Caco-2 (cell line): ENCODE measurements around the gene CFAP161. TPM values are rescaled to one million over a fixed set of nuclear protein-coding genes. Genes with fewer than 3 reads are reported as not detected.

Source experiments
- BruUV-seq: library from RNA; stranded (reverse); fragments of 400-500 nt; replicated peaks from 2 replicates; lab custom pipeline; 2021; lab: Mats Ljungman, UMichigan
- CTCF ChIA-PET: fragments of 300-600 bp; sonication (Branson Sonifier 250); formaldehyde crosslinking; loops from one replicate; lab custom pipeline; 2022; ENCODE audit warnings: antibody characterized with exemption; lab: Charles Lee
- POLR2A ChIA-PET: fragments of 300-600 bp; sonication (Branson Sonifier 250); formaldehyde crosslinking; loops from one replicate; lab custom pipeline; 2022; ENCODE audit warnings: antibody characterized with exemption; lab: Charles Lee
- DNase-seq, 2 experiments: peaks; one replicate each; pipeline versions ENCODE4 v3.0.0 to v3.0.0-alpha.2; 2020 to 2022
- H3K27me3 ChIP-seq: replicated peaks from 2 replicates; pipeline ENCODE4 v1.6.0; 2011; ENCODE audit warnings: low read length; ENCODE audit not compliant: control insufficient read depth, insufficient read depth
- H3K36me3 ChIP-seq: 2 replicates; pipeline ENCODE4 v1.5.1; 2011; ENCODE audit warnings: low read length; ENCODE audit not compliant: control insufficient read depth, insufficient read depth
- H3K4me1 ChIP-seq: fragments of 250-450 bp; sonication (Bioruptor Pico); 2 replicates; pipeline ENCODE4 v1.5.1; 2020; ENCODE audit warnings: mild to moderate bottlenecking
- H3K4me3 ChIP-seq: 2 replicates; pipeline ENCODE4 v1.5.1; 2011; ENCODE audit warnings: low read depth, mild to moderate bottlenecking, control low read depth, low read length
- H3K9me3 ChIP-seq: fragments of 250-450 bp; sonication (Bioruptor Pico); 2 replicates; pipeline ENCODE4 v1.5.1; 2020; ENCODE audit warnings: mild to moderate bottlenecking, moderate library complexity
- H3K27ac Mint-ChIP-seq: one replicate; pipeline ENCODE4 v1.8.0; 2022; ENCODE audit warnings: mixed read lengths; ENCODE audit not compliant: unreplicated experiment
- H3K27me3 Mint-ChIP-seq: one replicate; pipeline ENCODE4 v1.8.0; 2022; ENCODE audit warnings: mixed read lengths; ENCODE audit not compliant: insufficient read depth, unreplicated experiment
- H3K36me3 Mint-ChIP-seq: one replicate; pipeline ENCODE4 v1.8.0; 2022; ENCODE audit warnings: mild to moderate bottlenecking, mixed read lengths; ENCODE audit not compliant: insufficient read depth, unreplicated experiment
- H3K4me1 Mint-ChIP-seq: one replicate; pipeline ENCODE4 v1.8.0; 2022; ENCODE audit warnings: low read depth, mixed read lengths; ENCODE audit not compliant: unreplicated experiment
- H3K4me3 Mint-ChIP-seq: one replicate; pipeline ENCODE4 v1.8.0; 2022; ENCODE audit warnings: mild to moderate bottlenecking, moderate library complexity, mixed read lengths; ENCODE audit not compliant: unreplicated experiment
- H3K9me3 Mint-ChIP-seq: one replicate; pipeline ENCODE4 v1.8.0; 2022; ENCODE audit warnings: mixed read lengths; ENCODE audit not compliant: unreplicated experiment
- CTCF ChIP-seq, 2 experiments: fragments of 200-600 bp in 1 of 2; IDR thresholded peaks; 1 replicate in 1 of 2; 2 replicates in 1 of 2; pipeline versions ENCODE4 v1.5.1 to v1.8.0; 2011 to 2022; ENCODE audit warnings: antibody characterized with exemption in 1 of 2, control low read depth in 1 of 2, inconsistent platforms in 1 of 2, low read depth in 1 of 2, low read length in 1 of 2, mild to moderate bottlenecking in 1 of 2, moderate library complexity in 1 of 2; ENCODE audit not compliant: insufficient read depth in 1 of 2, severe bottlenecking in 1 of 2, unreplicated experiment in 1 of 2
- intact Hi-C: fragments of 100-400 bp; cut with micrococcal nuclease; formaldehyde crosslinking; loops from one replicate; pipeline ENCODE4 v1.10.0; 2022; ENCODE audit not compliant: unreplicated experiment
- total RNA-seq: library from RNA; stranded (reverse); gene quantifications from 2 replicates; pipeline ENCODE4 v1.2.3, GENCODE V29; 2022

The CFAP161 gene
- total RNA-seq, 1 experiment from 2014 or later = not detected

DNA sequence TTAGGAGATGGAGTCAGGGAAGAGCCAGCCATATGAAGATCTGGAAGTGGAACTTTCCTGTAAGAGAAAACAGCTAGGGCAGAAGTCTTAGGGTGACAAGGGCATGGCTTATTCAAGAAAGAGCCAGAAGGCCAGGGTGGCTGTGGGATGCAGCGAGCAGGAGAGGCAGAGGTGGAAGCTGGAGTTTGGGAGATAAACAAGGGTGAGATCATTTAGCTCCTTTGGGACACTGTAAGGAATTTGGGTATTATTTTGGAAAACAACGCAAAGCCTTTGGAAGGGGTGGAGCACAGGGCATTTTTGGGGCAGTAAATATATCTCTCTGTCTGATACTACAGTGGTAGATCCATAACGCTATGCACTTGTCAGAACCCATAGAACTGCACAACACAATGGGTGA lies 57.6 kb downstream of the CFAP161 start:
- intact Hi-C loops = no loop called here

DNA sequence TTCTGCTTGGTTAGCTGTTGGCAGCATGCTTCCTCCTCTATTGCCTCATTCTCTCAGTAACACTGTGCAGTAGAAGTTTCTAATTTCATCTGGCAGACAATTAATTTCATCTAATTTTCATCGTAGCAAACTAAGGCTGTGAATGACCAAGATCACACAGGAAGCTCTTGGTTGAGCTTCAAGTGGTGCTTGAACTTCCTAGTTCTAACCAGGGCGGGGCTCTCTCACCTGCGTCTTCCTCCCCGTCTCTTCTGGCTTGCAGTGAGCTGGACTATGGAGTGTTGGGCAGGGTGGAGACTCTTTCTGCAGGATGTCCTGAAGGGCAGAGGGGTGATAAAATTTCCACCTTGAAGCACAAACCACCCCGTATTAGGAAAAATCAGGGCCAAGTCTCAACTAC lies 60.7 kb downstream of the CFAP161 start:
- Histone ChIP-seq H3K27me3 (no peaks in the 10 kb centered on the region), H3K4me3 (no peak overlapping the region), H3K4me1 (no peaks in the 10 kb centered on the region), H3K9me3 (no peaks in the 10 kb centered on the region), H3K36me3 (no peaks in the 10 kb centered on the region)
- no peak for TF ChIP-seq CTCF (IDR thresholded peaks at IDR 0.05; ENCODE audit: insufficient read depth in 1 of 2, low read depth in 1 of 2, low read length in 1 of 2, severe bottlenecking in 1 of 2, unreplicated experiment in 1 of 2)
- CTCF ChIA-PET = interaction anchor here (0.8 kb wide), 1 partner anchor 71 kb away, joined by 3 read pairs; no protein-coding TSS in a partner anchor
- no peaks in the 10 kb centered on the region for H3K36me3 Mint-ChIP-seq
- peaks cover 23% of the 10 kb centered on the region for H3K27me3 Mint-ChIP-seq
- H3K4me3 Mint-ChIP-seq = no peak overlapping the region
- POLR2A ChIA-PET = no interaction called here
- DNase-seq = no peak
- intact Hi-C loops = no loop called here
- H3K27ac Mint-ChIP-seq = no peak overlapping the region
- BruUV-seq = no TSS peak
- no peaks in the 10 kb centered on the region for H3K9me3 Mint-ChIP-seq
- H3K4me1 Mint-ChIP-seq = no peaks in the 10 kb centered on the region

More for the DNA sequence above, 57.6 kb downstream of the CFAP161 start:
- Mint-ChIP-seq H3K27me3 (peaks cover 19% of the 10 kb centered on the region), H3K4me3 (no peak overlapping the region), H3K4me1 (no peaks in the 10 kb centered on the region), H3K36me3 (no peaks in the 10 kb centered on the region), H3K9me3 (no peaks in the 10 kb centered on the region), H3K27ac (no peak overlapping the region)
- no peaks in the 10 kb centered on the region for H3K27me3 ChIP-seq
- H3K4me1 ChIP-seq = no peaks in the 10 kb centered on the region
- H3K9me3 ChIP-seq = no peaks in the 10 kb centered on the region
- H3K4me3 ChIP-seq = no peak overlapping the region
- no peaks in the 10 kb centered on the region for H3K36me3 ChIP-seq
- no TSS peak for BruUV-seq
- CTCF ChIA-PET = no interaction called here
- no peak for DNase-seq
- POLR2A ChIA-PET = no interaction called here
- no peak for TF ChIP-seq CTCF (IDR thresholded peaks at IDR 0.05; ENCODE audit: insufficient read depth in 1 of 2, low read depth in 1 of 2, low read length in 1 of 2, severe bottlenecking in 1 of 2, unreplicated experiment in 1 of 2)

DNA sequence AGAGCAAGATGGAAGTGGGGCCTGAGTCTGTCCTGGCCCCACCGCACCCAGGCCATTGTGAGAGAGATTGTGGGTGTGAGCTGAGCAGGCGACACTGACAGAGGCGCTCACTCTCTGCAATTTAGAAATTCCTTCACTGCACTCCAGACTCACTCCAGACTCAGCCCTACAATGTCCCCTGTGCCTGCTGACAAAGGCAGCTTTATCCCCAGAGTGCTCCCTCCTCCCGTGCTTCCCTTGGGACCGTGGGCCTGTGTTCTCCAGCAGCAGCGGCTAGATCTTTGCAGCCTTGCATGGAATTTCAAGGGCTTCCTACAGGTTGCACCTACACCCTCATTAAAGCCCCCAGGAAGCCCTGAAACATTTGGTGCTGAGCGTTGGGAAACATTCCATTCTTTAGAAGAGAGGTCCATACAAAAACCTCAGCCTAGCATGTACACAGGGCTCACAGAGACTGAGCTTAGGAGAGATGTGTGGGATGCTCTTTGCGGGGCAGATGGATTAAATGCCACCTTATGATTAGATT lies 61.3 kb downstream of the CFAP161 start:
- no peaks in the 10 kb centered on the region for H3K4me1 Mint-ChIP-seq
- no peaks in the 10 kb centered on the region for H3K4me1 ChIP-seq
- DNase-seq = no peak
- ChIA-PET POLR2A (no interaction called here), CTCF (interaction anchor here (0.8 kb wide), 1 partner anchor 71 kb away, joined by 3 read pairs; no protein-coding TSS in a partner anchor)
- no peak for TF ChIP-seq CTCF (IDR thresholded peaks at IDR 0.05; ENCODE audit: insufficient read depth in 1 of 2, low read depth in 1 of 2, low read length in 1 of 2, severe bottlenecking in 1 of 2, unreplicated experiment in 1 of 2)
- H3K4me3 ChIP-seq = no peak overlapping the region
- no peaks in the 10 kb centered on the region for H3K27me3 ChIP-seq
- H3K4me3 Mint-ChIP-seq = no peak overlapping the region
- BruUV-seq = no TSS peak
- peaks cover 23% of the 10 kb centered on the region for H3K27me3 Mint-ChIP-seq
- no peaks in the 10 kb centered on the region for H3K36me3 ChIP-seq
- no peaks in the 10 kb centered on the region for H3K9me3 ChIP-seq
- H3K27ac Mint-ChIP-seq = no peak overlapping the region
- no peaks in the 10 kb centered on the region for H3K9me3 Mint-ChIP-seq
- no peaks in the 10 kb centered on the region for H3K36me3 Mint-ChIP-seq
- intact Hi-C loops = no loop called here
